OCI-LY1 (cell line): Measurements from ENCODE around the gene VSIR.

Source experiments
- H2AFZ ChIP-seq: fragments of 200-600 bp; sonication (generic), shearing (Covaris generic); 2 replicates; pipeline ENCODE4 v1.6.0; 2014; ENCODE audit warnings: antibody characterized with exemption, mild to moderate bottlenecking, low read length
- H3F3A ChIP-seq: fragments of 200-600 bp; sonication (generic), shearing (Covaris generic); 2 replicates; pipeline ENCODE4 v1.6.0; 2014; ENCODE audit warnings: mild to moderate bottlenecking, antibody characterized with exemption, low read length, moderate library complexity; ENCODE audit not compliant: insufficient read depth
- H3K27ac ChIP-seq: fragments of 200-600 bp; sonication (generic); 2 replicates; pipeline ENCODE4 v1.5.1; 2014; ENCODE audit warnings: low read length, mixed run types, mild to moderate bottlenecking, low read depth; ENCODE audit not compliant: poor library complexity, severe bottlenecking
- H3K27me3 ChIP-seq: fragments of 200-600 bp; sonication (generic); 2 replicates; pipeline ENCODE4 v1.6.0; 2014; ENCODE audit warnings: antibody characterized with exemption, mild to moderate bottlenecking, low read length, moderate library complexity; ENCODE audit not compliant: insufficient read depth
- H3K36me3 ChIP-seq: fragments of 200-600 bp; sonication (generic); 2 replicates; pipeline ENCODE4 v1.6.1; 2014; ENCODE audit warnings: mild to moderate bottlenecking, antibody characterized with exemption, low read length, moderate library complexity, mixed read lengths; ENCODE audit not compliant: insufficient read depth
- H3K4me1 ChIP-seq: fragments of 200-600 bp; sonication (generic); 2 replicates; pipeline ENCODE4 v1.5.1; 2014; ENCODE audit warnings: mild to moderate bottlenecking, low read length, moderate library complexity; ENCODE audit not compliant: insufficient read depth, severe bottlenecking
- H3K4me2 ChIP-seq: fragments of 200-600 bp; sonication (generic), shearing (Covaris generic); 2 replicates; pipeline ENCODE4 v1.6.1; 2014; ENCODE audit warnings: low read length
- H3K4me3 ChIP-seq: fragments of 200-600 bp; sonication (generic); 2 replicates; pipeline ENCODE4 v1.5.1; 2014; ENCODE audit warnings: low read length, low read depth, mild to moderate bottlenecking, mixed read lengths; ENCODE audit not compliant: poor library complexity, severe bottlenecking
- H3K79me2 ChIP-seq: fragments of 200-600 bp; shearing (Covaris generic); 2 replicates; pipeline ENCODE4 v1.6.1; 2016; ENCODE audit warnings: mixed run types, low read length, mixed read lengths; ENCODE audit not compliant: insufficient read depth
- H3K9ac ChIP-seq: fragments of 200-600 bp; sonication (generic), shearing (Covaris generic); 2 replicates; pipeline ENCODE4 v1.6.1; 2014; ENCODE audit warnings: mild to moderate bottlenecking, low read length, mixed read lengths
- H3K9me2 ChIP-seq: fragments of 200-600 bp; sonication (generic), shearing (Covaris generic); 2 replicates; pipeline ENCODE4 v1.6.1; 2014; ENCODE audit warnings: low read depth, mild to moderate bottlenecking, low read length, mixed read lengths
- H3K9me3 ChIP-seq: fragments of 200-600 bp; shearing (Covaris generic); 2 replicates; pipeline ENCODE4 v1.6.1; 2014; ENCODE audit warnings: low read length, mixed read lengths
- H4K20me1 ChIP-seq: fragments of 200-600 bp; sonication (generic), shearing (Covaris generic); 2 replicates; pipeline ENCODE4 v1.6.0; 2016; ENCODE audit warnings: mild to moderate bottlenecking, low read length; ENCODE audit not compliant: insufficient read depth
- CTCF ChIP-seq: fragments of 200-600 bp; sonication (generic), shearing (Covaris generic); IDR thresholded peaks from 2 replicates; pipeline ENCODE4 v1.5.1; 2017; ENCODE audit warnings: mild to moderate bottlenecking, antibody characterized with exemption, low read length, moderate library complexity, mixed read lengths
- EZH2 ChIP-seq: fragments of 200-600 bp; sonication (generic), shearing (Covaris generic); IDR thresholded peaks from 2 replicates; pipeline ENCODE4 v1.8.0; 2017; ENCODE audit warnings: borderline replicate concordance, mixed run types, mild to moderate bottlenecking, antibody characterized with exemption, low read length, moderate library complexity, mixed read lengths

VSIR gene

GRCh38 chr10:71805776-71806703, 32.7 kb upstream of the VSIR start:
- no peaks in the 10 kb centered on the region for H3K9me2 ChIP-seq
- no peaks in the 10 kb centered on the region for H4K20me1 ChIP-seq
- H3K4me2 ChIP-seq: no peak overlapping the region
- H3K79me2 ChIP-seq: no peaks in the 10 kb centered on the region
- H3F3A ChIP-seq: no peaks in the 10 kb centered on the region
- H3K9ac ChIP-seq: no peak overlapping the region
- H3K4me1 ChIP-seq: no peaks in the 10 kb centered on the region
- no peak overlapping the region for H2AFZ ChIP-seq
- TF ChIP-seq CTCF (no peak), EZH2 (no peak)
- no peaks in the 10 kb centered on the region for H3K9me3 ChIP-seq
- H3K4me3 ChIP-seq: no peak overlapping the region
- peaks cover 6% of the 10 kb centered on the region; the same call in 1 of the 2 replicates for H3K27me3 ChIP-seq
- H3K36me3 ChIP-seq: no peaks in the 10 kb centered on the region
- H3K27ac ChIP-seq: no peak overlapping the region

- H2AFZ ChIP-seq: no peak overlapping the region
- no peaks in the 10 kb centered on the region for H3F3A ChIP-seq
- H3K4me2 ChIP-seq: no peak overlapping the region
- no peaks in the 10 kb centered on the region for H3K79me2 ChIP-seq
- H3K9me3 ChIP-seq: no peaks in the 10 kb centered on the region
- no peaks in the 10 kb centered on the region for H3K9me2 ChIP-seq
- no peaks in the 10 kb centered on the region for H3K36me3 ChIP-seq
- no peak overlapping the region for H3K9ac ChIP-seq
- no peak overlapping the region for H3K27ac ChIP-seq
- peaks cover 6% of the 10 kb centered on the region for H3K27me3 ChIP-seq
- TF ChIP-seq EZH2 (no peak), CTCF (no peak)
- no peaks in the 10 kb centered on the region for H3K4me1 ChIP-seq
- H4K20me1 ChIP-seq: no peaks in the 10 kb centered on the region
- no peak overlapping the region for H3K4me3 ChIP-seq
Measured at GRCh38 chr10:71804077-71804476, 30.8 kb upstream of the VSIR start.

- Histone ChIP-seq H3K4me1 (no peaks in the 10 kb centered on the region), H3K9ac (no peak overlapping the region), H3K4me3 (no peak overlapping the region), H3K4me2 (no peak overlapping the region), H3K27me3 (peaks cover 3% of the 10 kb centered on the region), H3K9me3 (no peaks in the 10 kb centered on the region), H3K9me2 (no peaks in the 10 kb centered on the region), H3K27ac (no peak overlapping the region), H3K79me2 (no peaks in the 10 kb centered on the region), H4K20me1 (no peaks in the 10 kb centered on the region), H3F3A (no peaks in the 10 kb centered on the region), H3K36me3 (no peaks in the 10 kb centered on the region), H2AFZ (no peak overlapping the region)
- TF ChIP-seq EZH2 (no peak), CTCF (no peak)
Measured at GRCh38 chr10:71802715-71803488, 29.6 kb upstream of the VSIR start.
